ENCODE data around the gene GSPT1.
"Not testable (repeated sequence)": the region's sequence is repeated elsewhere in the genome, so short reads cannot be mapped to it uniquely, and the experiment has no call there.

The GSPT1 gene

GRCh38 chr16:11819798-11820197 is 96.0 kb downstream of the GSPT1 start:
- no peak for DNase-seq
- TF ChIP-seq GATA1 (IDR thresholded peaks at IDR 0.05; ENCODE audit: low read depth, low read length): no peak
- TF ChIP-seq POLR2A (IDR thresholded peaks at IDR 0.05; ENCODE audit: low read length): no peak

DNA sequence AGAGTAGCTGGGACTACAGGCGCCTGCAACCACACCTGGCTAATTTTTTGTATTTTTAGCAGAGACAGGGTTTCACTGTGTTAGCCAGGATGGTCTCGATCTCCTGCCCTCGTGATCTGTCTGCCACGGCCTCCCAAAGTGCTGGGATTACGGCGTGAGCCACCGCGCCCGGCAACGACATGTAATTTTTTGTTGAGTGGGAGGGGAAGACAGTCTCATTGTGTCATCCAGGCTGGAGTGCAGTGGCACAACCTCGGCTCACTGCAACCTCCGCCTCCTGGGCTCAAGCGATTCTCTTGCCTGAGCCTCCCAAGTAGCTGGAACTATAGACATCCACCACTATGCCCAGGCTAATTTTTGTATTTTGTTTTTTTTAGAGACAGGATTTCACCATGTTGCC is 96.8 kb downstream of the GSPT1 start:
- DNase-seq: not testable (repeated sequence)

Measured in erythroblast (primary cell).